Heart right ventricle (tissue), 16 donors: ENCODE results near the gene TUBA8. TPM values are rescaled to one million over a fixed set of nuclear protein-coding genes. Genes with fewer than 3 reads are reported as not detected.
"Not testable (repeated sequence)": the region's sequence is repeated elsewhere in the genome, so short reads cannot be mapped to it uniquely, and the experiment has no call there.

Source experiments
- ATAC-seq, 8 donors: fragments of 200-7000 bp; cut with Tn5 transposase; one replicate each; pipeline ENCODE4 v1.9.1; 2020; ENCODE audit warnings: mild to moderate bottlenecking in 8 of 8, moderate library complexity in 8 of 8, moderate number of reproducible peaks in 1 of 8
- DNase-seq, 2 donors: peaks; one replicate each; pipeline ENCODE4 v3.0.0-alpha.2; 2020
- H3K27ac ChIP-seq, 10 donors: fragments of 200-600 bp; sonication (generic) in 2 of 10; one replicate each; pipeline versions ENCODE4 v1.5.0 to v1.8.0; 2020 to 2022; ENCODE audit warnings: mild to moderate bottlenecking in 3 of 10
- H3K27me3 ChIP-seq, 7 donors: fragments of 200-600 bp; one replicate each; pipeline ENCODE4 v1.8.0; 2021 to 2022; ENCODE audit warnings: mild to moderate bottlenecking in 2 of 7
- H3K36me3 ChIP-seq, 9 donors: fragments of 200-600 bp; sonication (generic) in 1 of 9; one replicate each; pipeline versions ENCODE4 v1.5.0 to v1.8.0; 2020 to 2022; ENCODE audit warnings: mild to moderate bottlenecking in 2 of 9
- H3K4me1 ChIP-seq, 9 donors: fragments of 200-600 bp; sonication (generic) in 1 of 9; one replicate each; pipeline versions ENCODE4 v1.5.0 to v1.8.0; 2020 to 2022; ENCODE audit warnings: mild to moderate bottlenecking in 4 of 9
- H3K4me3 ChIP-seq, 10 donors: fragments of 200-600 bp; sonication (generic) in 2 of 10; one replicate each; pipeline versions ENCODE4 v1.5.0 to v1.8.0; 2020 to 2022; ENCODE audit warnings: mild to moderate bottlenecking in 7 of 10, moderate library complexity in 2 of 10
- H3K9me3 ChIP-seq, 11 donors: fragments of 200-600 bp in 10 of 11; sonication (generic) in 2 of 11; one replicate each; pipeline versions ENCODE4 v1.5.0 to v1.8.0; 2013 to 2022; ENCODE audit warnings: mild to moderate bottlenecking in 2 of 11, control low read depth in 1 of 11, moderate library complexity in 1 of 11
- CTCF ChIP-seq, 9 donors: fragments of 200-600 bp; sonication (generic) in 2 of 9; IDR thresholded peaks; one replicate each; pipeline versions ENCODE4 v1.5.0 to v1.8.0; 2021 to 2022; ENCODE audit warnings: antibody characterized with exemption in 9 of 9, mild to moderate bottlenecking in 5 of 9, moderate library complexity in 1 of 9
- WGBS, 2 donors: extraction: QIAGEN DNeasy Blood & Tissue Kit; methylation state at CpG; one replicate each; pipeline ENCODE4 v1.1.7; 2013; ENCODE audit warnings: inconsistent platforms in 1 of 2; 5-methylcytosine and 5-hydroxymethylcytosine counted together
- intact Hi-C, 10 donors: fragments of 100-400 bp; cut with DNase I; formaldehyde crosslinking; loops; one replicate each; pipeline versions ENCODE4 v1.11.1 to v1.14.2; 2022
- polyA plus RNA-seq, 2 donors: library from polyadenylated mRNA; stranded (reverse); fragments of 200-250 nt; gene quantifications; one replicate each; pipeline ENCODE4 v1.2.3, GENCODE V29; 2013
- total RNA-seq, 10 donors: library from RNA; stranded (reverse); fragmentation: NEBNext Ultra II Directional in 3 of 10; extraction: Animal tissue kit (Norgen Biotek cat#: 25700) in 3 of 10; gene quantifications; one replicate each; pipeline versions ENCODE4 v1.2.1 to v1.2.4, GENCODE V29; 2021 to 2023
- donor health status: Arrhythmogenic right ventricular cardiomyopathy.
- donor health status: ischemic (EF 13 %, LVEDD 7.1; RV severe dilation, severe dysfunction).
- donor health status: healthy with polysubstance abuse.
- donor health status: DM: no; HTN: yes; CAD: no.
- donor health status: DM: no; HTN: no; CAD: no.
- donor health status: ischemic (EF 25% LVEDD 6.9; RV normal size, moderate dysfunction).
- donor health status: ischemic (EF 25% LVEDD 5.7; RV mildly dilated, moderate dysfunction).
- donor health status: healthy.
- donor health status: DM: yes; HTN: yes; CAD: no.
- donor health status: Ischemic cardiomyopathy.
- donor health status: ischemic (EF 35%, LVEDD 5.7; RV mildly dilated, moderate dysfunction).
- donor health status: nonischemic (EF 11% LVEDD 7.7; RV severe dilation, severe dysfunction).
- donor health status: DM: yes; HTN: yes; CAD: no.
- donor health status: PGD.
- donor health status: ischemic (EF 29% LVEDD 5.4; RV normal size, mild dysfunction).
- donor health status: nonischemic (EF 23%, LVEDD 6.1; RV moderate dilation, normal function).

Gene TUBA8
- total and polyA plus RNA-seq, 12 donors, result 44.9 to 183 (median 109) TPM

DNA sequence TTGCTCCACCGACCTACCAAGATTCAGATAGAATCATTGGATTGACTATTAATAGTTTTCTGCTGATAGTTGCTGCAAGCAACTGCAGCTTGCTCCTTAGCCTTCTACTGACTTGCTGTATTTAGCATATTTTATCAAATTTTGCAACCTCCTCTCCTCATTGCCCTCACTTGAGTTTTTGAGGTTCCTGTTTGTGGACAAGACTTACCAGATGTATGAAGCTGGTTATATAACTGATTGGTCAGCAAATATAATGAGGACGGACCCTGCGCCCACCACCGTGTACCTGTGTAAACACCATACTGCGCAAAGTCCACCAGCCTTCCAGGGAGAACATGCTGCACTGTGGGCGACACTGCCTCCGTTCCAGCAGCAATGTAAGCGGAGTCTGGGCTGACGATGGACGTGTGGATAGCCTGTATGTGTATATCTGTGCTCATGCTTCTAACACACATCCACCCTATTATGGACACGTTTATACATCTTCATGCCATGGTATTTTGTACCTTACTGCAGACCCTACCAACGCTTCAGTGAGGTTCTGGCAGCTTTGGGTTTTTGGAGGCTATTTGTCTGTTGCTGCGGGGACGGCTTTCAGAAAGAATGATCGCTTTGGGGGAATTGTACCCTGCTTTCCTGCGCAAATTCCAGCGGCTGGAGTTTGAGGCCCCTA is 37.8 kb downstream of the TUBA8 start:
- peaks cover 0 to 36% (median 17%) of the 10 kb centered on the region in 9 donors for H3K4me1 ChIP-seq
- peak overlapping the region in 2 of 10 donors; percentile 82 to 85 for H3K4me3 ChIP-seq
- no peaks in the 10 kb centered on the region for H3K36me3 ChIP-seq
- no peak overlapping the region for H3K27ac ChIP-seq
- no peaks in the 10 kb centered on the region for H3K27me3 ChIP-seq
- no peak for DNase-seq
- TF ChIP-seq CTCF (IDR thresholded peaks at IDR 0.05), result no peak
- intact Hi-C loops, result loop anchor here in 1 of 10 donors (10.0 kb wide), 1 partner anchor 54 kb away; no protein-coding TSS in a partner anchor
- WGBS, 2 donors, result 92 to 93% methylated on average over 17 of the region's 17 CpGs
- H3K9me3 ChIP-seq, result no peaks in the 10 kb centered on the region
- ATAC-seq, result peak in 1 of 8 donors; percentile 36

GRCh38 chr22:18152519-18152918 is 41.9 kb downstream of the TUBA8 start:
- no peak for TF ChIP-seq CTCF (IDR thresholded peaks at IDR 0.05)
- ATAC-seq (no peak), DNase-seq (no peak)
- intact Hi-C loops, result loop anchor here in 1 of 10 donors (5.0 kb wide), 1 partner anchor 60 kb away; no protein-coding TSS in a partner anchor
- 78 to 86% methylated on average over 8 of the region's 8 CpGs for WGBS, 2 donors
- peaks cover 0 to 8% (median 0%) of the 10 kb centered on the region in 9 donors for H3K36me3 ChIP-seq
- peak overlapping the region in 1 of 10 donors; percentile 30 for H3K27ac ChIP-seq
- H3K4me1 ChIP-seq, result peaks cover 4 to 40% (median 23%) of the 10 kb centered on the region in 9 donors
- no peaks in the 10 kb centered on the region for H3K27me3 ChIP-seq
- H3K9me3 ChIP-seq, result no peaks in the 10 kb centered on the region
- no peak overlapping the region for H3K4me3 ChIP-seq

DNA sequence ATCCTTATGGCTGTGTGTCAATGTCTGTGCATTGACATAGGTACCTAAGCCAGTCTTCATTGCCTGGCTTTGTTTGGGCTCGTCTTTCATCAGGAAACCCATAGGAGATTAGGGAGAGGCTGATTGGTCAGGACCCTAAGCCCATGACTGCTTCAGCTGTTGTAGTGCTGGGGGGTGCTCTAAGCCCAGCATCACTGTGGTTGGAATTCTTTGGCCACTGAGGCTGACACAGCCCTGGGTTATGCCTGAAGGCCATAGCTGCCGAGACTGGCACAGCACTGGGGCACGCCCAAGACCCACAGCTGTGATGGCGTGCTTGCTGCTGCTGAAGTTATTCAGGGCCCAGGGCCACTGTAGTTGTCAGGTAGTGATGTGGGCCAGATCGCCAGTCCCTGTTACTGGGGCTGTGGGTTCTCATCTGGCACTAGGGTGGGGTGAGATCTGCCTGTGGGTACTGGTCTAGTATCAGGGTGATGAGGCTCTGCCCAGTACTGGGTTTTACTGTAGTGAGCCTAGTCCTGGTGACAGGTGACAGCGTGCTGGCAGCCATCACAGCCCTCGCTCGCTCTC is 44.3 kb downstream of the TUBA8 start:
- intact Hi-C loops, result loop anchor here in 1 of 10 donors (5.0 kb wide), 1 partner anchor 63 kb away; no protein-coding TSS in a partner anchor
- Histone ChIP-seq H3K27ac (no peak overlapping the region), H3K4me1 (peaks cover 4 to 27% (median 16%) of the 10 kb centered on the region in 9 donors), H3K4me3 (no peak overlapping the region), H3K27me3 (no peaks in the 10 kb centered on the region), H3K9me3 (no peaks in the 10 kb centered on the region), H3K36me3 (peaks cover 0 to 26% (median 0%) of the 10 kb centered on the region in 9 donors)
- no peak for TF ChIP-seq CTCF (IDR thresholded peaks at IDR 0.05)
- WGBS, 2 donors, result 96 to 97% methylated on average over 8 of the region's 8 CpGs
- ATAC-seq (no peak), DNase-seq (no peak)

DNA sequence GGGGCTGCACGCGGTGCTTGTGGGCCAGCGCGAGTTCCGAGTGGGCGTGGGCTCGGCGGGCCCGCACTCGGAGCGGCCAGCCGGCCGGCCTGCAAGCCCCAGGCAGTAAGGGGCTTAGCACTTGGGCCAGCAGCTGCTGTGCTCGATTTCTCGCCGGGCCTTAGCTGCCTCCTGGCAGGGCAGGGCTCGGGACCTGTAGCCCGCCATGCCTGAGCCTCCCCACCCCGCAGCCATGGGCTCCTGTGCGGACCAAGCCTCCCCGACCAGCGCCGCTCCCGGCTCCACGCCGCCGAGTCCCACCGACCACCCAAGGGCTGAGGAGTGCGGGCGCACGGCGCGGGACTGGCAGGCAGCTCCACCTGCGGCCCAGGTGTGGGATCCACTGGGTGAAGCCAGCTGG is 44.9 kb downstream of the TUBA8 start:
- 96% methylated on average over 33 to 34 of the region's 34 CpGs for WGBS, 2 donors
- Histone ChIP-seq H3K36me3 (peaks cover 0 to 32% (median 0%) of the 10 kb centered on the region in 9 donors), H3K4me1 (peaks cover 4 to 27% (median 12%) of the 10 kb centered on the region in 9 donors)
- ATAC-seq, H3K9me3 ChIP-seq, intact Hi-C loops, H3K4me3 ChIP-seq, H3K27ac ChIP-seq, DNase-seq, H3K27me3 ChIP-seq: not testable (repeated sequence)
